GM21786 (cell line): ENCODE results near the gene CASKIN1.
"Not testable (repeated sequence)": the region's sequence is repeated elsewhere in the genome, so short reads cannot be mapped to it uniquely, and the experiment has no call there.

Experiments
- ATAC-seq: cut with Tn5 transposase; IDR thresholded peaks from one replicate; pipeline ENCODE4 v1.9.1; 2021; ENCODE audit not compliant: unreplicated experiment

Gene CASKIN1

GRCh38 chr16:2143878-2144485 is 52.4 kb downstream of the CASKIN1 start:
- no peak for ATAC-seq

- no peak for ATAC-seq
Observed at GRCh38 chr16:2142942-2143877, 53.2 kb downstream of the CASKIN1 start.

- ATAC-seq: not testable (repeated sequence)
Observed at GRCh38 chr16:2135770-2136490, 60.5 kb downstream of the CASKIN1 start, which contains the start of gene PKD1. TSS of gene PKD1 (minus strand) at chr16:2135898. CDS start at chr16:2135689, 209 bp downstream.

GRCh38 chr16:2135071-2135470 is 61.3 kb downstream of the CASKIN1 start:
- ATAC-seq: not testable (repeated sequence)

- ATAC-seq: not testable (repeated sequence)
Observed at GRCh38 chr16:2133797-2134196, 62.6 kb downstream of the CASKIN1 start.

GRCh38 chr16:2129890-2130447 is 66.4 kb downstream of the CASKIN1 start:
- ATAC-seq: not testable (repeated sequence)

- ATAC-seq: not testable (repeated sequence)
Observed at GRCh38 chr16:2129251-2129650, 67.2 kb downstream of the CASKIN1 start.

GRCh38 chr16:2127630-2128280 is 68.7 kb downstream of the CASKIN1 start:
- ATAC-seq: not testable (repeated sequence)
